SK-N-SH (cell line): ENCODE results near the gene LST1.

ENCODE experiments used
- ELF1 ChIP-seq: IDR thresholded peaks from 2 replicates; pipeline ENCODE4 v1.4.0; 2012
- FOXJ3 ChIP-seq: sonication (generic); formaldehyde crosslinking; IDR thresholded peaks from 2 replicates; pipeline ENCODE4 v1.5.1; 2020; ENCODE audit warnings: mild to moderate bottlenecking, missing genetic modification reagents
- POLR2AphosphoS5 ChIP-seq: IDR thresholded peaks from 2 replicates; pipeline ENCODE4 v1.6.1; 2012; ENCODE audit warnings: low read depth, low read length
- TF ChIP-seq, protein P1 (sequence below): fragments of 200-600 bp; sonication (generic); IDR thresholded peaks from 2 replicates; pipeline ENCODE4 v1.6.1; 2017; ENCODE audit warnings: antibody characterized with exemption, mild to moderate bottlenecking, moderate library complexity
- TF ChIP-seq, protein P2 (sequence below): IDR thresholded peaks from 2 replicates; pipeline ENCODE4 v1.4.0; 2012; ENCODE audit warnings: low read depth

DNA sequence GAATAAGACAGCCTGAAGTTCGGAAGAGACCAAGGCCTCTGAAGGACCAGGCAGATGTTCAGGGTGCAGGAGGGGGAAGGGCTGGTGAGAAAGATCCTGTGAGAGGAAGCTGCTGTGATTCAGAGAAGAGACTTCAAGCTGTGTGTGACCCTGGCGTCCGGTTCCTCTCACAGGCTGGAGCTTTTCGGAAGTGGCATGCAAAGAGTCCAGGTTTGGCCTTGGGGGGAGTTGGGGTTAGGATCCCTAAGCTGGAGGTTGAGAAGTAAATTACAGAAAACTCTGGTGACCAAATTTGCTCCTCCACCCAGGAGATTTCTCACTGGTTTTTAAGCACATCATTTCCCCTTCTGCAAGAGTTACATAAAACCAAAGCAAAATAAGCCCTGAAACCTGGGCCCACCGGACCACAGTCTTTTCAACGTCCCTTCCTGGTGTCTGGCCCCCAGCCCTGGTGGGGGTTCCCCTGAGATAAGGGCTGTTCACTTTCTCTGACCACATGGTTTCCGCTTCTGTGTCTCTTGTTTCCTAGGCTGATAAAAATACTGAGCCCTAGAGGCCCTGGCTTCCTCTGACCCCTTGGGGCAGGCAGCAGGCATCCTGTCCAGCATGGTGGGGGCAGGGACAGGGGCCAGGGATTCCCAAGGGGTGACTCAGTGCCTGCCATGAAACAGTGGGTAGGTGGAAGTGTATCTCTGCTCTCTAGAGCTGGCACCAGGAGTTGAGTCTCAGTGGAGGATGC lies 25.9 kb upstream of the LST1 start:
- TF ChIP-seq, protein P1, sequence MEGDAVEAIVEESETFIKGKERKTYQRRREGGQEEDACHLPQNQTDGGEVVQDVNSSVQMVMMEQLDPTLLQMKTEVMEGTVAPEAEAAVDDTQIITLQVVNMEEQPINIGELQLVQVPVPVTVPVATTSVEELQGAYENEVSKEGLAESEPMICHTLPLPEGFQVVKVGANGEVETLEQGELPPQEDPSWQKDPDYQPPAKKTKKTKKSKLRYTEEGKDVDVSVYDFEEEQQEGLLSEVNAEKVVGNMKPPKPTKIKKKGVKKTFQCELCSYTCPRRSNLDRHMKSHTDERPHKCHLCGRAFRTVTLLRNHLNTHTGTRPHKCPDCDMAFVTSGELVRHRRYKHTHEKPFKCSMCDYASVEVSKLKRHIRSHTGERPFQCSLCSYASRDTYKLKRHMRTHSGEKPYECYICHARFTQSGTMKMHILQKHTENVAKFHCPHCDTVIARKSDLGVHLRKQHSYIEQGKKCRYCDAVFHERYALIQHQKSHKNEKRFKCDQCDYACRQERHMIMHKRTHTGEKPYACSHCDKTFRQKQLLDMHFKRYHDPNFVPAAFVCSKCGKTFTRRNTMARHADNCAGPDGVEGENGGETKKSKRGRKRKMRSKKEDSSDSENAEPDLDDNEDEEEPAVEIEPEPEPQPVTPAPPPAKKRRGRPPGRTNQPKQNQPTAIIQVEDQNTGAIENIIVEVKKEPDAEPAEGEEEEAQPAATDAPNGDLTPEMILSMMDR, result no peak
- TF ChIP-seq, protein P2, sequence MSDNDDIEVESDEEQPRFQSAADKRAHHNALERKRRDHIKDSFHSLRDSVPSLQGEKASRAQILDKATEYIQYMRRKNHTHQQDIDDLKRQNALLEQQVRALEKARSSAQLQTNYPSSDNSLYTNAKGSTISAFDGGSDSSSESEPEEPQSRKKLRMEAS, result 0 out of 2 replicates have a peak, but pooled peaks have one; percentile 52
- TF ChIP-seq ELF1, result no peak
- no peak for TF ChIP-seq FOXJ3 (CRISPR knock-in tag)
- TF ChIP-seq POLR2AphosphoS5, result no peak
